Measurements from ENCODE around the gene TMEM255B.

The TMEM255B gene

GRCh38 chr13:113864273-113864890, 105.4 kb downstream of the TMEM255B start:
- no peak for TF ChIP-seq CTCF (conservative IDR thresholded peaks at IDR 0.05)
- TF ChIP-seq ZFX (IDR thresholded peaks at IDR 0.05) = no peak

GRCh38 chr13:113865427-113865826, 106.4 kb downstream of the TMEM255B start:
- TF ChIP-seq ZFX (IDR thresholded peaks at IDR 0.05) (no peak), CTCF (conservative IDR thresholded peaks at IDR 0.05) (no peak)
- H3K27ac ChIP-seq = no peak overlapping the region

More at GRCh38 chr13:113864273-113864890, 105.4 kb downstream of the TMEM255B start:
- H3K27ac ChIP-seq = 0 out of 2 replicates have a peak overlapping the region, but pooled peaks have one; percentile 54
